ENCODE data around the gene C2CD2.

DNA sequence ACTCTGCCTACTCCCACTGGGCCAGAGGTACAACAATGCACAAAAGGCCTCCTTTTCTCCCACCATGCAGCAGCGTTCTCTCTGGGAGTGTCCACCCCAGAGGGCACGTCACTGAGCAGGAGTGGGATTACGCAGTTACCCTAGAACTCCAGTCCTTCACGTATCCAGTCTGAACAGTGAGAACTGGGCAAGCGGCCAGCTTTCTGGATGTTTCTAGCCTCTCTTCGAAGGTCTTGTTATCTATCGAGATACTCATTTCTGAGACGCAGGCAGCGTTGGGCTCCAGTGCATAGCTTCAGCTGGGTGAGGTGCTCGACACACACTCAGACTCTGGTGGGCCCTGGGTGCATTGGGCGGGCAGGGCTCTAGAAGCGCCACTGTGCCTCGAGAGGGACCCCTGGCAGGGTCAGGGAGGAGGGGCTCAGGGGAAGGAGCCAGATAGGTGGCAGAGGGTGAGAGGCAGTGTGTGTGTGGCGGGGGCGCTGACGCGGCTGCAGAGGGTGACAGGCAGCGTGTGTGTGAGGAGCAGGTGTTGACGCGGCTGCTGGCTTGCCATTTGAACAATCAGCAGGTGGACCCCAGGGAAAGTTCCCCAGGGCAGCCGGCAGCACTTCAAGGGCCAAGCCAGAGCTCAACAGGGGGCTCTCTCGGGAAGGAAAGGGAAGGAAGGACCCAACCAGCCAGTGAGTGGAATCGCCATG, 102.6 kb downstream of the C2CD2 start:
- TF ChIP-seq, protein P1, sequence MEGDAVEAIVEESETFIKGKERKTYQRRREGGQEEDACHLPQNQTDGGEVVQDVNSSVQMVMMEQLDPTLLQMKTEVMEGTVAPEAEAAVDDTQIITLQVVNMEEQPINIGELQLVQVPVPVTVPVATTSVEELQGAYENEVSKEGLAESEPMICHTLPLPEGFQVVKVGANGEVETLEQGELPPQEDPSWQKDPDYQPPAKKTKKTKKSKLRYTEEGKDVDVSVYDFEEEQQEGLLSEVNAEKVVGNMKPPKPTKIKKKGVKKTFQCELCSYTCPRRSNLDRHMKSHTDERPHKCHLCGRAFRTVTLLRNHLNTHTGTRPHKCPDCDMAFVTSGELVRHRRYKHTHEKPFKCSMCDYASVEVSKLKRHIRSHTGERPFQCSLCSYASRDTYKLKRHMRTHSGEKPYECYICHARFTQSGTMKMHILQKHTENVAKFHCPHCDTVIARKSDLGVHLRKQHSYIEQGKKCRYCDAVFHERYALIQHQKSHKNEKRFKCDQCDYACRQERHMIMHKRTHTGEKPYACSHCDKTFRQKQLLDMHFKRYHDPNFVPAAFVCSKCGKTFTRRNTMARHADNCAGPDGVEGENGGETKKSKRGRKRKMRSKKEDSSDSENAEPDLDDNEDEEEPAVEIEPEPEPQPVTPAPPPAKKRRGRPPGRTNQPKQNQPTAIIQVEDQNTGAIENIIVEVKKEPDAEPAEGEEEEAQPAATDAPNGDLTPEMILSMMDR (IDR thresholded peaks at IDR 0.05): no peak
- no peak for TF ChIP-seq POLR2A (IDR thresholded peaks at IDR 0.05)

Data from body of pancreas (tissue), 4 donors.